Measurements from ENCODE around the gene ID1. TPM values are rescaled to one million over a fixed set of nuclear protein-coding genes. Genes with fewer than 3 reads are reported as not detected.

ID1 gene
- total RNA-seq, 1 experiment from 2014 or later = 88.8 TPM

DNA sequence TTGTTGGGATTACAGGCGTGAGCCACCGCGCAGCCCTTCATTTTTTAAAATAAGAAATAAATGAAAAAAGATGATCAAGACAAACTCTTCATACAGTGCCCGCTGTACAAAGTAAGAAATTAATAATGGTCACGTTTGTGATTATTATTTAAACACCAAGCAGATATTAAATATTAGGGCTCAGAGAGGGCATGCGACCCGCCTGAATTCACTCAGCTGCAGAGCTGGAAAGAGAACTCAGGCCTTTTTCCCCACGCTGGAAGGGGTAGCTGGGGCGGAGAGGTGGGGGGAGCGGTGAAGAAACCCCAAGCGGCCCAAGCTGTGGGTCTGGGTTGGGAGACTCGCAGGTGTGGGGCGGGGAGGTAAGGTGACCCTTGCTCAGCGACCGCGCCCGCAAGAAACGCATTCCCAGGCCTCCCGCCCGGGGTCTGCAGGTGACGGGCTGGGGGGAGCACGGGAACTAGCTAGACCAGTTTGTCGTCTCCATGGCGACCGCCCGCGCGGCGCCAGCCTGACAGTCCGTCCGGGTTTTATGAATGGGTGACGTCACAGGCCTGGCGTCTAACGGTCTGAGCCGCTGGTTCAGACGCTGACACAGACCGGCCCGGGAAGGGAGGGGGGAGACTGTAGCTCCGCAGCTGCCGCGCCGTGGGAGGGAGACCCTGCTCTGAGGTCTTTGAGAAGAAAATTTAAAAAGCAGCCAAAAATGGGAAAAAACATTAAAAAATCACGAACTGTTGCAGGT lies 1.1 kb upstream of the ID1 start (continued):
- TF ChIP-seq, protein P1, sequence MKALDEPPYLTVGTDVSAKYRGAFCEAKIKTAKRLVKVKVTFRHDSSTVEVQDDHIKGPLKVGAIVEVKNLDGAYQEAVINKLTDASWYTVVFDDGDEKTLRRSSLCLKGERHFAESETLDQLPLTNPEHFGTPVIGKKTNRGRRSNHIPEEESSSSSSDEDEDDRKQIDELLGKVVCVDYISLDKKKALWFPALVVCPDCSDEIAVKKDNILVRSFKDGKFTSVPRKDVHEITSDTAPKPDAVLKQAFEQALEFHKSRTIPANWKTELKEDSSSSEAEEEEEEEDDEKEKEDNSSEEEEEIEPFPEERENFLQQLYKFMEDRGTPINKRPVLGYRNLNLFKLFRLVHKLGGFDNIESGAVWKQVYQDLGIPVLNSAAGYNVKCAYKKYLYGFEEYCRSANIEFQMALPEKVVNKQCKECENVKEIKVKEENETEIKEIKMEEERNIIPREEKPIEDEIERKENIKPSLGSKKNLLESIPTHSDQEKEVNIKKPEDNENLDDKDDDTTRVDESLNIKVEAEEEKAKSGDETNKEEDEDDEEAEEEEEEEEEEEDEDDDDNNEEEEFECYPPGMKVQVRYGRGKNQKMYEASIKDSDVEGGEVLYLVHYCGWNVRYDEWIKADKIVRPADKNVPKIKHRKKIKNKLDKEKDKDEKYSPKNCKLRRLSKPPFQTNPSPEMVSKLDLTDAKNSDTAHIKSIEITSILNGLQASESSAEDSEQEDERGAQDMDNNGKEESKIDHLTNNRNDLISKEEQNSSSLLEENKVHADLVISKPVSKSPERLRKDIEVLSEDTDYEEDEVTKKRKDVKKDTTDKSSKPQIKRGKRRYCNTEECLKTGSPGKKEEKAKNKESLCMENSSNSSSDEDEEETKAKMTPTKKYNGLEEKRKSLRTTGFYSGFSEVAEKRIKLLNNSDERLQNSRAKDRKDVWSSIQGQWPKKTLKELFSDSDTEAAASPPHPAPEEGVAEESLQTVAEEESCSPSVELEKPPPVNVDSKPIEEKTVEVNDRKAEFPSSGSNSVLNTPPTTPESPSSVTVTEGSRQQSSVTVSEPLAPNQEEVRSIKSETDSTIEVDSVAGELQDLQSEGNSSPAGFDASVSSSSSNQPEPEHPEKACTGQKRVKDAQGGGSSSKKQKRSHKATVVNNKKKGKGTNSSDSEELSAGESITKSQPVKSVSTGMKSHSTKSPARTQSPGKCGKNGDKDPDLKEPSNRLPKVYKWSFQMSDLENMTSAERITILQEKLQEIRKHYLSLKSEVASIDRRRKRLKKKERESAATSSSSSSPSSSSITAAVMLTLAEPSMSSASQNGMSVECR (CRISPR knock-in tag; IDR thresholded peaks at IDR 0.05; ENCODE audit: borderline replicate concordance) = peak; percentile 90; the same call in 1 of the 2 replicates
- peak; percentile 82; the same call in 1 of the 2 replicates for TF ChIP-seq TEAD1 (CRISPR knock-in tag; IDR thresholded peaks at IDR 0.05)

DNA sequence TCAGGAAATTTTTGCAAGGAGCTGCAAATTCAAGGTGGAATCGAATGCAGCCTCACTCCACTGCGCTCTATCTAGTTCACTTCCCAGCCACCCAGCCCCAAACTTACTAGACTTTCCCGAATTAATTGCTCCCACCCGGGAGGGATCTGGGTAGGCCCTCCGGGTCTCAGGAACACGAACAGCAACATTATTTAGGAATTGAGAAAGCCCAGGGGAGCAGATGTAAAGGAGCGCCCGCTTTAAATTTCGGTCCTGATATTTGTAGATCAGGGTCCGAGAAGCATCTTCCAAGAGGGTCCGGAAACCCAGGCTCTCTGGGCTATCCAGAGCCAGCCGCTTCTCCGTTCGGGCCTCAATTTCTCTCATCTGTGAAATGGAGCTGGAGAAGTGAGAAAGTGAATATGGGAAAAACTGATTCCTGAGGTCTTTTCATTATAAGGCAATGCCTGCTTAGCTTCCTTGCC lies 490 bp upstream of the ID1 start:
- no peaks in the 10 kb centered on the region for H3K9me3 Mint-ChIP-seq
- H3K4me3 Mint-ChIP-seq = peak overlapping the region; percentile 96
- no peak for ATAC-seq

DNA sequence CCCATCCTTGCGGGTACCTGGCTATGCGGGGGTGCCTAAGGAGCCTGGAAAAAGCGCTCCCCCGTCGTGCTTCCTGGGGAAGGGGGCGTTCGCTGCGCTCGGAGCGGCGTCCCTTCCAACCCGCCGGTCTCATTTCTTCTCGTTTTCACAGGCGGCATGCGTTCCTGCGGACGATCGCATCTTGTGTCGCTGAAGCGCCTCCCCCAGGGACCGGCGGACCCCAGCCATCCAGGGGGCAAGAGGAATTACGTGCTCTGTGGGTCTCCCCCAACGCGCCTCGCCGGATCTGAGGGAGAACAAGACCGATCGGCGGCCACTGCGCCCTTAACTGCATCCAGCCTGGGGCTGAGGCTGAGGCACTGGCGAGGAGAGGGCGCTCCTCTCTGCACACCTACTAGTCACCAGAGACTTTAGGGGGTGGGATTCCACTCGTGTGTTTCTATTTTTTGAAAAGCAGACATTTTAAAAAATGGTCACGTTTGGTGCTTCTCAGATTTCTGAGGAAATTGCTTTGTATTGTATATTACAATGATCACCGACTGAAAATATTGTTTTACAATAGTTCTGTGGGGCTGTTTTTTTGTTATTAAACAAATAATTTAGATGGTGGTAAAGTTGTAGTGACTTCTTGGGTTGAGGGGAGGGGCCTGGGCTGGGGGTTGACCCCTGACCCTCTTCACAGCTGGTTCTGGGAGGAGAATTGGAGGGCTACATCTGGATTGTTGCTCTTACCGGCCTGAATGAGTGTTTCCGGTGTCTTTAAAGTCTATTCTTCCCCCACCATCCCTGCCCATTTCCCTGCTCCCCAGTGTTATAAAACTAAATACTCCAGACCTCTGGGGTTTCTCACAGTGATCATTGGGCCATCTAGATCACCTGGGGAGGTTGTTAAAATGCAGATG lies 1.1 kb downstream of the ID1 start:
- DNase-seq (ENCODE audit: low spot score) (peak; percentile 43), ATAC-seq (peak; percentile 23)
- ChIA-PET CTCF (interaction anchor here (0.7 to 17.0 kb wide), 9 partner anchors 10 to 117 kb away, joined by 3 to 927 read pairs (median 10); no protein-coding TSS in a partner anchor), POLR2A (interaction anchor here (1.1 to 6.4 kb wide), 9 partner anchors 10 to 49 kb away, joined by 4 to 73 read pairs (median 12); no protein-coding TSS in a partner anchor)
- H3K9me3 Mint-ChIP-seq = no peaks in the 10 kb centered on the region
- H3K27ac Mint-ChIP-seq = peak overlapping the region; percentile 99
- peaks cover 44% of the 10 kb centered on the region for H3K4me1 Mint-ChIP-seq
- H3K36me3 Mint-ChIP-seq = peaks cover 8% of the 10 kb centered on the region
- H3K27me3 Mint-ChIP-seq (ENCODE audit: low read depth) = peaks cover 2% of the 10 kb centered on the region; the same call in 1 of the 2 replicates
- peak overlapping the region; percentile 96 for H3K4me3 Mint-ChIP-seq
- TF ChIP-seq GTF2I (CRISPR knock-in tag; conservative IDR thresholded peaks at IDR 0.05) (no peak), ELF4 (CRISPR knock-in tag; IDR thresholded peaks at IDR 0.05; ENCODE audit: low read depth) (no peak), NR3C1 (CRISPR knock-in tag; conservative IDR thresholded peaks at IDR 0.05; ENCODE audit: low read depth) (no peak), ZNF317 (CRISPR knock-in tag; IDR thresholded peaks at IDR 0.05; ENCODE audit: borderline replicate concordance, low read depth) (no peak), GABPB1 (CRISPR knock-in tag; IDR thresholded peaks at IDR 0.05) (no peak), SMAD3 (CRISPR knock-in tag; IDR thresholded peaks at IDR 0.05; ENCODE audit: borderline replicate concordance) (no peak), OVOL2 (CRISPR knock-in tag; IDR thresholded peaks at IDR 0.05; ENCODE audit: borderline replicate concordance) (no peak)
- TF ChIP-seq, protein P1 (CRISPR knock-in tag; IDR thresholded peaks at IDR 0.05; ENCODE audit: borderline replicate concordance) = 0 out of 2 replicates have a peak, but pooled peaks have one; percentile 29
- TF ChIP-seq, protein P2, sequence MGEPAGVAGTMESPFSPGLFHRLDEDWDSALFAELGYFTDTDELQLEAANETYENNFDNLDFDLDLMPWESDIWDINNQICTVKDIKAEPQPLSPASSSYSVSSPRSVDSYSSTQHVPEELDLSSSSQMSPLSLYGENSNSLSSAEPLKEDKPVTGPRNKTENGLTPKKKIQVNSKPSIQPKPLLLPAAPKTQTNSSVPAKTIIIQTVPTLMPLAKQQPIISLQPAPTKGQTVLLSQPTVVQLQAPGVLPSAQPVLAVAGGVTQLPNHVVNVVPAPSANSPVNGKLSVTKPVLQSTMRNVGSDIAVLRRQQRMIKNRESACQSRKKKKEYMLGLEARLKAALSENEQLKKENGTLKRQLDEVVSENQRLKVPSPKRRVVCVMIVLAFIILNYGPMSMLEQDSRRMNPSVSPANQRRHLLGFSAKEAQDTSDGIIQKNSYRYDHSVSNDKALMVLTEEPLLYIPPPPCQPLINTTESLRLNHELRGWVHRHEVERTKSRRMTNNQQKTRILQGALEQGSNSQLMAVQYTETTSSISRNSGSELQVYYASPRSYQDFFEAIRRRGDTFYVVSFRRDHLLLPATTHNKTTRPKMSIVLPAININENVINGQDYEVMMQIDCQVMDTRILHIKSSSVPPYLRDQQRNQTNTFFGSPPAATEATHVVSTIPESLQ (CRISPR knock-in tag; IDR thresholded peaks at IDR 0.05) = no peak
- TF ChIP-seq, protein P3, sequence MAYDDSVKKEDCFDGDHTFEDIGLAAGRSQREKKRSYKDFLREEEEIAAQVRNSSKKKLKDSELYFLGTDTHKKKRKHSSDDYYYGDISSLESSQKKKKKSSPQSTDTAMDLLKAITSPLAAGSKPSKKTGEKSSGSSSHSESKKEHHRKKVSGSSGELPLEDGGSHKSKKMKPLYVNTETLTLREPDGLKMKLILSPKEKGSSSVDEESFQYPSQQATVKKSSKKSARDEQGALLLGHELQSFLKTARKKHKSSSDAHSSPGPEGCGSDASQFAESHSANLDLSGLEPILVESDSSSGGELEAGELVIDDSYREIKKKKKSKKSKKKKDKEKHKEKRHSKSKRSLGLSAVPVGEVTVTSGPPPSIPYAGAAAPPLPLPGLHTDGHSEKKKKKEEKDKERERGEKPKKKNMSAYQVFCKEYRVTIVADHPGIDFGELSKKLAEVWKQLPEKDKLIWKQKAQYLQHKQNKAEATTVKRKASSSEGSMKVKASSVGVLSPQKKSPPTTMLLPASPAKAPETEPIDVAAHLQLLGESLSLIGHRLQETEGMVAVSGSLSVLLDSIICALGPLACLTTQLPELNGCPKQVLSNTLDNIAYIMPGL (CRISPR knock-in tag; IDR thresholded peaks at IDR 0.05) = peak; percentile 45; the same call in 1 of the 2 replicates

More for the DNA sequence above, 490 bp upstream of the ID1 start:
- ChIA-PET POLR2A (interaction anchor here (0.6 to 6.4 kb wide), 15 partner anchors 8 to 115 kb away, joined by 3 to 73 read pairs (median 6); no protein-coding TSS in a partner anchor), CTCF (interaction anchor here (0.9 to 17.0 kb wide), 13 partner anchors 8 to 119 kb away, joined by 3 to 927 read pairs (median 5); no protein-coding TSS in a partner anchor)
- Mint-ChIP-seq H3K4me1 (peaks cover 42% of the 10 kb centered on the region), H3K27me3 (ENCODE audit: low read depth) (peaks cover 2% of the 10 kb centered on the region; the same call in 1 of the 2 replicates), H3K27ac (peak overlapping the region; percentile 99), H3K36me3 (peaks cover 8% of the 10 kb centered on the region)
- DNase-seq (ENCODE audit: low spot score) = no peak
- TF ChIP-seq ZNF263 (CRISPR knock-in tag; IDR thresholded peaks at IDR 0.05; ENCODE audit: low read depth) (no peak), ETV6 (CRISPR knock-in tag; IDR thresholded peaks at IDR 0.05) (no peak), EMX1 (CRISPR knock-in tag; IDR thresholded peaks at IDR 0.05) (0 out of 2 replicates have a peak, but pooled peaks have one; percentile 53), GTF2I (CRISPR knock-in tag; conservative IDR thresholded peaks at IDR 0.05) (peak; percentile 91), CREM (CRISPR knock-in tag; IDR thresholded peaks at IDR 0.05) (no peak)
- TF ChIP-seq, protein P4, sequence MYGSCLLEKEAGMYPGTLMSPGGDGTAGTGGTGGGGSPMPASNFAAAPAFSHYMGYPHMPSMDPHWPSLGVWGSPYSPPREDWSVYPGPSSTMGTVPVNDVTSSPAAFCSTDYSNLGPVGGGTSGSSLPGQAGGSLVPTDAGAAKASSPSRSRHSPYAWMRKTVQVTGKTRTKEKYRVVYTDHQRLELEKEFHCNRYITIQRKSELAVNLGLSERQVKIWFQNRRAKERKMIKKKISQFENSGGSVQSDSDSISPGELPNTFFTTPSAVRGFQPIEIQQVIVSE (CRISPR knock-in tag; IDR thresholded peaks at IDR 0.05; ENCODE audit: borderline replicate concordance) = peak; percentile 63; the same call in 1 of the 2 replicates

Measured in WTC11 (cell line).